Endodermal cell (in vitro differentiated cells): ENCODE results near the gene SLC19A1. TPM values are rescaled to one million over a fixed set of nuclear protein-coding genes. Genes with fewer than 3 reads are reported as not detected.

Experiments used
- DNase-seq: peaks from one replicate; pipeline ENCODE4 v3.0.0-alpha.2; 2017
- H3K27ac ChIP-seq: 2 replicates; pipeline ENCODE4 v1.5.1; 2013; ENCODE audit warnings: mild to moderate bottlenecking, low read depth, low read length, moderate library complexity
- H3K27me3 ChIP-seq: 2 replicates; pipeline ENCODE4 v1.6.1; 2013; ENCODE audit warnings: mild to moderate bottlenecking, low read length, moderate library complexity; ENCODE audit not compliant: insufficient read depth, control insufficient read depth, poor library complexity, severe bottlenecking
- H3K36me3 ChIP-seq: 2 replicates; pipeline ENCODE4 v1.7.0; 2013; ENCODE audit warnings: mild to moderate bottlenecking, low read length, moderate library complexity; ENCODE audit not compliant: control insufficient read depth, insufficient read depth
- H3K4me1 ChIP-seq: one replicate; pipeline ENCODE4 v1.7.0; 2013; ENCODE audit warnings: low read length; ENCODE audit not compliant: control insufficient read depth, insufficient read depth
- H3K4me3 ChIP-seq: 2 replicates; pipeline ENCODE4 v1.5.1; 2013; ENCODE audit warnings: mild to moderate bottlenecking, low read length, moderate library complexity
- H3K9ac ChIP-seq: 2 replicates; pipeline ENCODE4 v1.6.1; 2013; ENCODE audit warnings: mild to moderate bottlenecking, low read length, moderate library complexity; ENCODE audit not compliant: poor library complexity, severe bottlenecking; ENCODE audit errors: extremely low read depth
- H3K9me3 ChIP-seq: 2 replicates; pipeline ENCODE4 v1.6.1; 2013; ENCODE audit warnings: mild to moderate bottlenecking, low read length, moderate library complexity; ENCODE audit not compliant: control insufficient read depth
- H3K27ac Mint-ChIP-seq: 2 replicates; pipeline ENCODE4 v1.8.0; 2020; ENCODE audit warnings: mixed read lengths
- H3K27me3 Mint-ChIP-seq: 2 replicates; pipeline ENCODE4 v1.8.0; 2021; ENCODE audit warnings: mild to moderate bottlenecking, mixed read lengths; ENCODE audit not compliant: insufficient read depth
- H3K36me3 Mint-ChIP-seq: 2 replicates; pipeline ENCODE4 v1.8.0; 2020; ENCODE audit warnings: low read depth, mixed read lengths
- H3K4me1 Mint-ChIP-seq: 2 replicates; pipeline ENCODE4 v1.8.0; 2020; ENCODE audit warnings: mixed read lengths
- H3K4me3 Mint-ChIP-seq: 2 replicates; pipeline ENCODE4 v1.8.0; 2020; ENCODE audit warnings: mild to moderate bottlenecking, moderate library complexity, mixed read lengths
- H3K9me3 Mint-ChIP-seq: 2 replicates; pipeline ENCODE4 v1.8.0; 2020; ENCODE audit warnings: mild to moderate bottlenecking, mixed read lengths
- CTCF ChIP-seq: fragments of 200-600 bp; sonication (generic); conservative IDR thresholded peaks from 2 replicates; pipeline ENCODE4 v1.5.0; 2021; ENCODE audit warnings: antibody characterized with exemption, mild to moderate bottlenecking
- WGBS, 2 experiments: methylation state at CpG; one replicate each; pipeline versions ENCODE4 v1.1.5 to v1.1.7; 2013; ENCODE audit warnings: missing lambda C conversion rate in 2 of 2, mixed read lengths in 1 of 2; ENCODE audit not compliant: insufficient coverage in 1 of 2, insufficient read length in 1 of 2; 5-methylcytosine and 5-hydroxymethylcytosine counted together
- total RNA-seq, 2 donors: library from RNA; stranded (reverse); fragmentation: NEBNext Ultra II Directional in 1 of 2; extraction: Animal tissue kit (Norgen Biotek cat#: 25700) in 1 of 2; gene quantifications; 2 replicates in 1 of 2; 3 replicates in 1 of 2; pipeline ENCODE4 v1.2.1, GENCODE V29; 2021

Gene SLC19A1
- total RNA-seq, 2 donors from 2014 or later = 28.8 to 29.4 TPM

GRCh38 chr21:45513741-45514310 lies 28.4 kb downstream of the SLC19A1 start:
- H3K27ac Mint-ChIP-seq = no peak overlapping the region
- Histone ChIP-seq H3K9me3 (peaks cover 11% of the 10 kb centered on the region), H3K27me3 (no peaks in the 10 kb centered on the region), H3K9ac (no peak overlapping the region), H3K4me3 (no peak overlapping the region), H3K4me1 (no peaks in the 10 kb centered on the region), H3K36me3 (peaks cover 12% of the 10 kb centered on the region), H3K27ac (peak overlapping the region; percentile 49)
- no peak for TF ChIP-seq CTCF
- H3K4me3 Mint-ChIP-seq = no peak overlapping the region
- H3K36me3 Mint-ChIP-seq = peaks cover 29% of the 10 kb centered on the region
- no peaks in the 10 kb centered on the region for H3K27me3 Mint-ChIP-seq
- 92 to 95% methylated on average over 5 to 11 of the region's 11 CpGs for WGBS, 2 experiments
- no peaks in the 10 kb centered on the region for H3K4me1 Mint-ChIP-seq
- DNase-seq = peak; percentile 57
- peaks cover 11% of the 10 kb centered on the region for H3K9me3 Mint-ChIP-seq

- TF ChIP-seq CTCF = no peak
- Histone ChIP-seq H3K4me3 (no peak overlapping the region), H3K9me3 (peaks cover 4% of the 10 kb centered on the region), H3K9ac (no peak overlapping the region), H3K27ac (peak overlapping the region; percentile 47), H3K4me1 (no peaks in the 10 kb centered on the region), H3K36me3 (peaks cover 8% of the 10 kb centered on the region), H3K27me3 (no peaks in the 10 kb centered on the region)
- DNase-seq = peak; percentile 47
- no peak overlapping the region for H3K4me3 Mint-ChIP-seq
- WGBS, 2 experiments = 87% methylated on average over 19 of the region's 19 CpGs
- H3K36me3 Mint-ChIP-seq = peaks cover 26% of the 10 kb centered on the region
- peaks cover 4% of the 10 kb centered on the region for H3K9me3 Mint-ChIP-seq
- H3K27me3 Mint-ChIP-seq = no peaks in the 10 kb centered on the region
- H3K27ac Mint-ChIP-seq = no peak overlapping the region
- no peaks in the 10 kb centered on the region for H3K4me1 Mint-ChIP-seq
These were observed 29.1 kb downstream of the SLC19A1 start for GRCh38 chr21:45513003-45513717.

GRCh38 chr21:45512626-45513002 lies 29.6 kb downstream of the SLC19A1 start:
- Histone ChIP-seq H3K27me3 (no peaks in the 10 kb centered on the region), H3K9me3 (no peaks in the 10 kb centered on the region), H3K4me3 (no peak overlapping the region), H3K36me3 (peaks cover 4% of the 10 kb centered on the region), H3K4me1 (no peaks in the 10 kb centered on the region), H3K9ac (no peak overlapping the region), H3K27ac (peak overlapping the region; percentile 47)
- WGBS, 2 experiments = 92 to 94% methylated on average over 6 to 8 of the region's 8 CpGs
- Mint-ChIP-seq H3K4me3 (no peak overlapping the region), H3K27ac (no peak overlapping the region), H3K9me3 (no peaks in the 10 kb centered on the region), H3K36me3 (peaks cover 24% of the 10 kb centered on the region), H3K27me3 (no peaks in the 10 kb centered on the region), H3K4me1 (no peaks in the 10 kb centered on the region)
- no peak for TF ChIP-seq CTCF
- peak; percentile 46 for DNase-seq
